HG02970 (cell line): ENCODE results near the gene MEF2A.

Experiments used
- ATAC-seq: cut with Tn5 transposase; IDR thresholded peaks from one replicate; pipeline ENCODE4 v1.9.1; 2021; ENCODE audit warnings: mild to moderate bottlenecking, moderate library complexity, moderate number of reproducible peaks; ENCODE audit not compliant: unreplicated experiment, low FRiP score

The MEF2A gene

DNA sequence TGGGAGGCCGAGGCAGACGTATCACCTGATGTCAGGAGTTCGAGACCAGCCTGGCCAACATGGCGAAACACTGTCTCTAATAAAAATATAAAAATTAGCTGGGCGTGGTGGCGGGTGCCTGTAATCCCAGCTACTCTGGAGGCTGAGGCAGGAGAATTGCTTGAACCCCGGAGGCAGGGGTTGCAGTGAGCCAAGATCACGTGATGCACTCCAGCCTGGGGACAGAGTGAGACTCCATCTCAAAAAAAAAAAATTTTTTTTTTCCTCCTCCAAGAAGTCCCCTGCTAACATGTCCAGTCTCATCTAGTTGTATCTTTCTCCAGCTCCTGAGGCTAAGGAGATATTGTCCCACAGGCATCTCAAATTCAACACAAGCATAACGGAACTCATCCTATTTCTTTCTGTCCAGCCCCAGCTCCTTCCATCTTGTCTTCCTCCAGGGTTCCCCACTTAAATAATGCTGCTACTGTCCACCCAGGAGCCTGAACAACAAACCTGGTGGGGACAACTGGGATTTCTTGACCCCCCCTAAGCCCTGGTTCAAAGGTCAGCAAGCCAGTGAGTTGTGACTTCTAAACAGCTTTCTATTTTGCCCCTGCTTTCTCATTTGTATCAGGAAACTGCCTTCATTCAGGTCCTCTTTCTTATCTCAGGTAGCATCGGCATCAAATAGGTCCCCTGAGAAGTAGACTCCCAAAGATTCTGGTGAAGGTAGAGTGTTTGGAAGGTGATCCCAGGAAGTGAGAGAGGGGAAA is 4.1 kb upstream of the MEF2A start:
- ATAC-seq: no peak

GRCh38 chr15:99562238-99562637 is 3.5 kb upstream of the MEF2A start:
- no peak for ATAC-seq

DNA sequence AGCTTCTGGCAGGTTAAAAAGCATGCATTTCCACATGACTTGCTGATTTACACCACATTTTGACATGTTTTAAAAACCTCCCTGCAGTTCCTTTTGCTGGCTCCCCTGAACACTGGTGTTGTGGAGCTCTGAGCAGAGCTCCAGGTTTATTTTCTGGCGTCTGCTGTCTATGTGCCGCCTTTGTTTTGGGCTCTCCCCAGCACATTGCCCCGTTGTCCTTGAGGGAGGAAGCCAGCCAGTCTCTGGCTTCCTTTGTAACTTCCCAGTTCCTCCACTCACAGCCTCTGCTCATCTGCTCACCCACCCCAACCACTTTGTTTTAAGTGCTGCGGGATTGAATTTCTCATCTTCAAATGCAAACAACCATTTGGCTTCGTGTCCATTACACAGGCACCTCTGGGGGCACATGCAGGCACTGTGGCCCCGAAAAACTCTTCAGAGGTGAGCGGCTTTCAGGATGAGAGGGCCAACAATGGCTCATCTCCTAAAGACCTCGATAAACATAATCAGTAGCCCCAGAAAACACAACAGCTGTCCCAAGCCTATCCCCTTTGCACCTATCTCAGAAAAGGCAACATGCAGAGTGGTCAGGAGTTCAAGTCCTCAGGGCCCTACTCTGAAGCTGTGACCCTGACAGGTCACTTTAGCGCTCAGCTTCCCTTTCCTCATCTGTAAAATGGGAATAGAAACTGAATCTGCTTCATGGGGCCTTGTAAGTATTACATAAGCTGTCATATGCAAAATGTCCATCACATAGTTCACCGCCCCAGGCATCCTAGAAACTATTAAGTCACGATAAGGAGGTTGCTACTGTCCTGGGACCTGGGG is 1.3 kb upstream of the MEF2A start:
- peak; percentile 6 for ATAC-seq

- ATAC-seq: peak; percentile 51
Observed at GRCh38 chr15:99565049-99565298, 810 bp upstream of the MEF2A start.

GRCh38 chr15:99566157-99566897 is 543 bp downstream of the MEF2A start:
- ATAC-seq: no peak

DNA sequence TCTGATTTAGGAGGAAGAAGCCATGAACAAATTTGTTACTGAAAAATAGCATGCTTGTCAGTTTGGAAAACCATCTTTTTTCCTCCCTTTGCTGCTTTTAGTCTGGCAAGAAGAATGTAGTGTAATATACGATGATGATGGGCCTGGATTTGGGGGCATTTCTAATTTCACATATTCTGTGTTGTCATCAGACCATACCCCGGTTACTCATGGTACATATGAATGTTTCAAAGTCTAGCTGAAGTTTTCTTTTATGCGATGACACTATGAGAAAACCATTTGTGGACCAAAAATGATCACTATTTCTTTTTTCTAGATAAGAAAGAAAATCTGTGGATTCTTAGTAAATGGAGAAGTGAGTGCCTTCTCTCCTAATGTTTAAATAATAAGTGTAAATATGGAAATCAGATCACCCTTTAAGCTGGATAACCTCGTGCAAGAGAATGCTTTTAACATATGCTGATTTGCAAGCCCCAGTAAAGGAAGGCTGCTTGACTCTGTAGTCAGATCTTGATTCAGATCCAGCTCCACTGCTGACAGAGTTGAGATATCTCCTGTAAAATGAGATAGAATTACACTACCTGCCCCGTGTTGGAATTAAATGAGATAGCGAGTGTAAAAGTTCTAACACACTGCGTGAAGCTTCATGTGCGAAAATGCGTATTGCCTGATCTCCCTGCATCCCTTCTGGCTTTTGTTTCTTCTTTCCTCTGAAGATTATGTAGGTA is 3.0 kb downstream of the MEF2A start:
- no peak for ATAC-seq

DNA sequence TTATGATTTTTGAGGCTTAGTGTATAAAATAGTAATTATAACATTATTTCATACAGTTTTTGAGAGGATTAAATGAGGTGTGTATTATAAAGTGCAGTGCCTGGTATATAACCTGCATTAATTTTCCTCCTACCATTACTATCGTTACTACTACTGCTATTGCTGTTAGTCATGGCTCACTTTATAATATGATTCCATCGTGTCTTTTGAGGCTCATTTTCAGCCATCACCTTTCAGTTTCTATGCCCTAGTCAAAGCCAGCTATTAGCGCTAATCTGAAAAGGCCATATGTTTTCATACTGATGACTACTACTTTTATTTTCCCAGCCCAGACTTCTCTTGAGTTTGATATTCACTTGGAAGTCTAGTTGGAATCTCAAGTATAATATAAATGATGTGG is 5.5 kb downstream of the MEF2A start:
- no peak for ATAC-seq

DNA sequence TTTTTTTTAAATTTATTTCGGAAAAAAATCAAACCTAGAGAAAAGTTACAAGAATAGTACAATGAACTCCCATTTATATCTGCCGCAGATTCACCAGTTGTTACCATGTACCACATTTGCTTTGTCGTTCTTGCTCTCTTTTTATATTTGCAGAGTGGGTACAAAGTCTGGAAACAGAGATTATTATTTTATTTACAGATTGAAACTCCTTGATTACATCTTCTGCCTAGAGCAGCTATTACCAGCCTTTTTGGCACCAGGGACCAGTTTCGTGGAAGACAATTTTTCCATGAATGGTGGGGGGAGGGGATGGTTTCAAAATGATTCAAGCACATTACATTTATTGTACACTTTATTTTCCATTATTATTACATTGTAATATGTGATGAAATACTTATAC is 8.3 kb downstream of the MEF2A start:
- no peak for ATAC-seq

- ATAC-seq: no peak
Observed at GRCh38 chr15:99574502-99574901, 8.7 kb downstream of the MEF2A start.

- no peak for ATAC-seq
Observed at GRCh38 chr15:99578809-99579208, 13.0 kb downstream of the MEF2A start.

DNA sequence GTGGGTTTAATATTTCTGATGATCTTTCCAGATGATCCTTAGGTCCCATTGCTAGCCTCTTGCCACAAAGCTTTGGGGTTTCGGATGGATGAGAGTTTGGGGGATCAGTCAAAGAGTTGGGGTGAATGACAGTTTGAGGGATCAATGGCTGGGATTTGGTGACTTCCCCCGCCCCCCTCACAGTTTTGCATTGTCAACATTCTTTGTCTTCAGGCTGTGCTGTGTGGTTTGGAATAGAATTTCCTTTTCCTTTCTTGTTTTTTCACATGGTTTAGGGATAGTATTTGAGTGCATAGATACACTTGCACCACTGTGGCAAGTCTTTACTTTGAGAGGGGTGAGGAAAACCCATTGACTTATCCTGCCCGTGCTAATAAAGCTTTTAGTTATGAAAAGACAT is 14.3 kb downstream of the MEF2A start:
- ATAC-seq: no peak

DNA sequence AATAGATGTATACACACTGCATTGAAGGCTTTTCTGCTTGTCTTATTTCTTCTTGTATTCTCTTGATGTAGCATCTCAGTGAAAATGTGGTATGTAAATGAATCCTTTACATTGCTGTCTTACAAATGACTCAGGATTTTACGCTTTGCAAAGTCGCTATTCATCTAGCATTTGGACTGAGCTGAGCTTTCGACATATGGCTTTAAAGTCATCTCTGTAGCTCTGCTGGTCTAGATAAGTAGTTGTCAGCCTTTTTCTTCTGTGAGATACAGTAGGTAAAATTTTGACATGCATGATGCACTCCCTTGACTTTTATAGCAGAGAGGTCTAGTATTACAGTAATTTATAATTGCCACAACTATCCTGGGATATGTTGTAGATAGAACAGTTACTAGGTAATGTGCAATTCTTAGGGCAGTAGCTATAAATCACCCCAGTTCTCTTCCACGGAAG is 16.8 kb downstream of the MEF2A start:
- ATAC-seq: no peak

- ATAC-seq: no peak
Observed at GRCh38 chr15:99584081-99584600, 18.4 kb downstream of the MEF2A start.

DNA sequence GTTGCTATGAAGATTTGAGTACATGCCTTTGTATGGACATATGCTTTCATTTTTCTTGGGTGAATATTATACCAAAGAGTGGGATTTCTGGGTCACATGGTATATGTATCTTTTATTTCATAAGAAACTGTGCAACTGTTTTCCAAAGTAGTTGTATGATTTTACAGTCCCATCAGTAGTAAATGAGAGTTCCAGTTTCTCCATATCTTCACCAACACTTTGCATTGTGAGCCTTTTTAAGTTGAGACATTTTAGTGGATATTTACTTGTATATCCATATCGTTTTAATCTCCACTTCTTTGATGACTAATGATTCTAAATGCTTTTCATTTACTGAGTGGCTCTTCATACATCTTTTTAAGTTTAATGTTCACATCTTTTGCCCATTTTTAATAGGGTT is 20.3 kb downstream of the MEF2A start:
- ATAC-seq: no peak

- ATAC-seq: no peak
Observed at GRCh38 chr15:99589801-99590200, 24.0 kb downstream of the MEF2A start.

DNA sequence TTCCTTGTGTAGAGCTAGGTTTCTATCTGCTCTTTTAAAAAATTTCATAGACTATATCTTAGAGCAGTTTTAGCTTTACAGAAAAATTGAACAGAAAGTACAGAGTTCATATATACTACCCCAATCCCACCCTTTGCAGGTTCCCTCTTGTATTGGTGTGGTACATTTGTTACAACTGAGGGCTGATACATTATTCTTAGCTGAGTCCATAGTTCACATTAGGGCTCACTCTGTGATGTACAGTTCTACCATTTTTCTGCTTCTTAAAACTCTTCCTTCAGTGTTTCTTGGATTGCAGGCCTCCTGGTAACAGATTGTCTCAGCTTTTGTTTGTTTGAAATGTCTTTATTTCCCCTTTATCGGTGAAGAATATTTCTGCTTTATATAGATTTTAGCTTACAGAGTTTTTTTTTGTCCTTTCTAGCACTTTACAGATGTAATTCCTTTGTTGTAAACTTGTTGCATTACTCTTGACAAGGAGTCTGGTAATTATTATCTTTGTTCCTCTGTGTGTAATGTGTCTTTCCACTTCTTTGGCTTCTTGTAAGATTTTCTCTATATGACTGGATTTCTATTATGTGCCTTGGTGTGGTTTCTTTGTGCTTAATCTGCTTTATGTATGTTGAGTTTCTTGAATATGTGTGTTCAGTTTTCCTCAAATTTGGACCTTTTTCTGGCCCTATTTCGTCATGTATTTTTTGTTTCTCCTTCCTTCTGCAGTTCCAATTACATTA is 25.3 kb downstream of the MEF2A start:
- ATAC-seq: no peak

- no peak for ATAC-seq
Observed at GRCh38 chr15:99592145-99592791, 26.5 kb downstream of the MEF2A start.

- ATAC-seq: no peak
Observed at GRCh38 chr15:99593070-99593469, 27.3 kb downstream of the MEF2A start.

- ATAC-seq: no peak
Observed at GRCh38 chr15:99594916-99595315, 29.1 kb downstream of the MEF2A start.
